Astrocyte of the cerebellum (primary cell): Measurements from ENCODE around the gene ZMYM1.
A peak's percentile ranks its signal among the peaks of the same experiment; 100 is the strongest.
"Not testable (repeated sequence)": the region's sequence is repeated elsewhere in the genome, so short reads cannot be mapped to it uniquely, and the experiment has no call there.

Source experiments
- DNase-seq: peaks from one replicate; pipeline ENCODE4 v3.0.0-alpha.2; 2011; ENCODE audit warnings: low read depth
- H3K4me3 ChIP-seq: 2 replicates; pipeline ENCODE4 v1.5.1; 2011; ENCODE audit warnings: mild to moderate bottlenecking, low read depth, low read length, moderate library complexity
- in situ Hi-C: cut with HindIII; loops from 2 replicates; pipeline ENCODE4 v1.10.0; 2017; ENCODE audit warnings: low sequenced_read_pairs
- TF ChIP-seq, protein P1 (sequence below): IDR thresholded peaks from 2 replicates; pipeline ENCODE4 v1.5.1; 2012; ENCODE audit warnings: low read length, low read depth, moderate library complexity, mild to moderate bottlenecking; ENCODE audit errors: missing control alignments

The ZMYM1 gene

DNA sequence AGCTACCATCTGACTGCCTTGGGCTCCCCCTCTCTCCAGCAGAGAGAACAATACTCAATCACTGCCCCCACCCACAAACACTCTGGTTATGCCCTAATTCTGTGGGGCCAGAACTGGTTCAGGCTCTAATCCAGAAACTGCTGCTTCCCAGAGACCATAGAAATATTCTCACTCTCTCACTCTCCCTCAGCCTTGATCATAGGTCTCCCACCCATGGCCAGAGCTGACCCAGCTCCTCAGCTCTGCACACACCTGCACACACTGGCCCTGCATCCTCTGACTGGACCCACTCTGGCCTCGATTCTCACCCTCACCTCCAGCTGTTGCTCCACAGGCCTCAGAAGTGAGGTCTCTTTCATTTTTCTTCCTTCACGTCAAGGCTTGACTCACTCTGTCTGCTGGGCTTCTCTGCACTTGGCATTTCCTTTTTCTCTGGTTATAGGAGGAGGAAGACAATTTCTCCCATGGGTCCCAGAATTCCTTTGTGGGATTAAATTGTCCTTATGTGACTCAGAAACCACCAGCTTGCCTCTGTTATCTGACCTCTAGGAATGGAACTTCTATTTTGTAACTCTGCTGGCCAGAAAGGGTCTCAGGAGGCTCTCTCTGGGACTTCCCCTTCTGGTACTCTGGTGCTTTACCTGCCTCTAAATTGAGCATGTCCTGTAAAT is 31.9 kb upstream of the ZMYM1 start:
- TF ChIP-seq, protein P1, sequence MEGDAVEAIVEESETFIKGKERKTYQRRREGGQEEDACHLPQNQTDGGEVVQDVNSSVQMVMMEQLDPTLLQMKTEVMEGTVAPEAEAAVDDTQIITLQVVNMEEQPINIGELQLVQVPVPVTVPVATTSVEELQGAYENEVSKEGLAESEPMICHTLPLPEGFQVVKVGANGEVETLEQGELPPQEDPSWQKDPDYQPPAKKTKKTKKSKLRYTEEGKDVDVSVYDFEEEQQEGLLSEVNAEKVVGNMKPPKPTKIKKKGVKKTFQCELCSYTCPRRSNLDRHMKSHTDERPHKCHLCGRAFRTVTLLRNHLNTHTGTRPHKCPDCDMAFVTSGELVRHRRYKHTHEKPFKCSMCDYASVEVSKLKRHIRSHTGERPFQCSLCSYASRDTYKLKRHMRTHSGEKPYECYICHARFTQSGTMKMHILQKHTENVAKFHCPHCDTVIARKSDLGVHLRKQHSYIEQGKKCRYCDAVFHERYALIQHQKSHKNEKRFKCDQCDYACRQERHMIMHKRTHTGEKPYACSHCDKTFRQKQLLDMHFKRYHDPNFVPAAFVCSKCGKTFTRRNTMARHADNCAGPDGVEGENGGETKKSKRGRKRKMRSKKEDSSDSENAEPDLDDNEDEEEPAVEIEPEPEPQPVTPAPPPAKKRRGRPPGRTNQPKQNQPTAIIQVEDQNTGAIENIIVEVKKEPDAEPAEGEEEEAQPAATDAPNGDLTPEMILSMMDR, result no peak
- peak; percentile 64 for DNase-seq
- H3K4me3 ChIP-seq, result no peak overlapping the region
- in situ Hi-C loops, result no loop called here

DNA sequence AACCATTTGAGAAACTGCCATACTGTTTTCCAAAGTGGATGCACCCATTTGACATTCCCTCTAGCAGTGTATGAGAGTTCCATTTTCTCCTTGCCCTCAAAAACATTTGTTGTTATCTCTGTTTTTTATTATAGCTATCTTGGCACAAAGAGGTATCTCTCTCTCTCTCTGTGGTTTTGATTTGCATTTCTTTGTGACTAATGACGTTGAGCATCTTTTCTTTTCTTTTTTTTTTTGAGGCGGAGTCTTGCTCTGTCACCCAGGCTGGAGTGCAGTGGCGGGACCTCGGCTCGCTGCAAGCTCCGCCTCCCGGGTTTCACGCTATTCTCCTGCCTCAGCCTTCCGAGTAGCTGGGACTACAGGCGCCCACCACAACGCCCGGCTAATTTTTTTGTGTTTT is 30.1 kb upstream of the ZMYM1 start:
- no peak for DNase-seq
- no peak overlapping the region for H3K4me3 ChIP-seq
- in situ Hi-C loops, result no loop called here
- TF ChIP-seq, protein P1, result no peak

DNA sequence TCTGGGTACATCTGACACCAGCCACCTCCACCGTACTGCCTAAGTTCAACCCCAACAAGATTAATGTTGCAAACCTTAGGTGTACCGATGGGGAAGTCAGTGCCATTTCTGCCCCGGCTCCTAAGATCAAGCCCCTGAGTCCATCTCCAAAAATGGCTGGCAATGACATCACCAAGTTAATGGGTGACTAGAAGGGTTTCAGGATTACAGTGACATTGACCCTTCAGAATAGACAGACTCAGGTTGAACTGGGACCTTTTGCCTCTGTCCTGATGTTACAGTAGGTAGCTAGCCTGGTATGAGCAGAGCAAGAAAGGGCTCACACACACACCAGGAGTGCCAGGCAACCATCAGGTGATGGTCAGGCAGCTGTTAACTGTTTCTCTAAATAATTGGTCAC is 25.8 kb upstream of the ZMYM1 start:
- no peak for DNase-seq
- H3K4me3 ChIP-seq, result no peak overlapping the region
- TF ChIP-seq, protein P1, result no peak
- in situ Hi-C loops, result no loop called here

GRCh38 chr1:35054282-35054681 is 24.9 kb upstream of the ZMYM1 start:
- H3K4me3 ChIP-seq, in situ Hi-C loops, DNase-seq: not testable (repeated sequence)

GRCh38 chr1:35058321-35058720 is 20.9 kb upstream of the ZMYM1 start:
- H3K4me3 ChIP-seq, DNase-seq, in situ Hi-C loops: not testable (repeated sequence)

DNA sequence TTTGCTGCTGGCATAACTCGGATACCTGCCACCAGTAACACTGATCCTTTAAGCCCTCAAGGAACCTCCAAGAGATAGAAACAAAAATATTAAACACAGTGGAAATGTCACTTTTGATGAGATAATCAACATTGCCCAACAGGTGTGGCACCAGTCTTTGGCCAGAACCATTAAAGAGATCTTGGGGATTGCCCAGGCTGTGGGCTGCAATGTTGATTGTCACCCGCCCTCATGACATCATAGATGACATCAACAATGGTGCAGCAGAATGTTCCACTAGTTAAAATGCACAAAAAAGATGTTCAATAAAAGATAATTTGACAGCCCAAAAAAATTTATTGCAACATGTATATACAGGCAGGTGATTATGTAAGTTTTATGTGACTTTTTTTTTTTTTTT is 20.2 kb upstream of the ZMYM1 start:
- in situ Hi-C loops, result no loop called here
- TF ChIP-seq, protein P1, result no peak
- DNase-seq, result no peak
- H3K4me3 ChIP-seq, result no peak overlapping the region

DNA sequence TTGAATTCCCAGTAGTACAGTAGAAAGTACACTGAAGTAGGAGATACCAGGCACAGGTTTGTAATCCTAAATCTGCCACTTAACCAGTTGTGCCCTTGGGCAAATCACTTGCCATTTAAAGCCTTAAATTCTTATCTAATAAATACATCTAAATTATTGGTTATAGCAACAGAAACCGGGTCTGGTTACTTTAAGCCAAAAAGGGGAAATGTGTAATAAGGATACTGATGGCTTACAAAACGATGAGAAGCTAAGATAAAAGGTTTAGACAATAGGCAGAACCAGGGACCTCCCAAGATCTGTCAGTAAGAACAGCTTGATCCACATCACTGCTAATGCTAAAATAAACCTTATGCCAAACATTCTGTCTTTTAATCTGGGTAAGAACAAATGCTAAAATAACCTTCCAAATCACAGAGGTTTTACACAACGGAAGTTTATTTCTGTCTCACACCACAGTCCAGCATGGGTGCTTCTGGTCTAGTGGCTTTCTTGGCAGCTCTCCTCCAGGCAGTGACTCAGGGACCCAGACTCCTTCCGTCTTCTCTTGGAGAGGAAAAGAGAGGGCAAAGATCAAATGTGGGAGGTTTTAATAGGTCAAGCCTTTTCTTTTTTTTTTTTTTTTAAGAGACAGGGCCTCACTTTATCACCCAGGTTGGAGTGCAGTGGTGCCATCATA is 16.5 kb upstream of the ZMYM1 start:
- in situ Hi-C loops, result no loop called here
- H3K4me3 ChIP-seq, result no peak overlapping the region
- TF ChIP-seq, protein P1, result no peak
- DNase-seq, result peak; percentile 11
